NCI-H82 (cell line): Measurements from ENCODE around the gene IGF2BP1.

ENCODE experiments used
- DNase-seq: peaks from one replicate; lab custom pipeline; 2025; lab: John Stamatoyannopoulos, UW

IGF2BP1 gene

DNA sequence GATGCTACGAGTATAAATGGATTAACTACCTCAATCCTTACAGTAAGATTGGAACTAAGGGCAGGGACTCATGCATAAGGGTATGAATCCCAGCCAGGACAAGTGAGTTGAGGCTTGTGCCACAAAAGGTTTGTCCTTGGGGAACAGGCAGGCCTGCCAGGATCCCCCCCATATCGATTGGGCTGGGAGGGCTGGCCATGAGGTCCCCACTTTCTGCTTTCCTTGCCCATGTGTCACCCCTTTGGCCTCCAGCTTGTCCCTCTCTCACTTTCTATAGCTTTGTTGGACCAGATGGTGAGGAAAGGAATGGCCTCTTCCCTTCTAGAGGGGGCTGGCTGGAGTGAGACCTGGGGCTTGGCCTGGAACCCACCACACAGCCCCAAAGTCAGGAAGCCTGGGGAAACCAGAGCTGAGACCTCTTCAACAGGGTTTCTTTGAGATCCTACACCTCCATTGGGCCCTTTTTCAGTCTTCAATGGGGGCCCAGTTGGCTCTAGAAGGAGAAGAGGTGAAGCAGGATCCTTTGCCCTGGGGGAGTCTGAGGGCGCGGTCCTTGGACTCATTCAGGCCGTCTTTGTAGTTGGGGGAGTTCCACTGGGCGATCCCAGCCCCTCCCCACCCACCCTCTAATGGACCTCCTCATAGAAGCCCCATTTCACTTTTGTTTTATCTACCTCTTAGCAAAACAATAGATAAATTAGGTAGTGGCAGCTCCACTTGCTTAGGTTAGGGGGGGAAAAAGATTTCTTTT is 57.3 kb downstream of the IGF2BP1 start:
- peak; percentile 58 for DNase-seq

DNA sequence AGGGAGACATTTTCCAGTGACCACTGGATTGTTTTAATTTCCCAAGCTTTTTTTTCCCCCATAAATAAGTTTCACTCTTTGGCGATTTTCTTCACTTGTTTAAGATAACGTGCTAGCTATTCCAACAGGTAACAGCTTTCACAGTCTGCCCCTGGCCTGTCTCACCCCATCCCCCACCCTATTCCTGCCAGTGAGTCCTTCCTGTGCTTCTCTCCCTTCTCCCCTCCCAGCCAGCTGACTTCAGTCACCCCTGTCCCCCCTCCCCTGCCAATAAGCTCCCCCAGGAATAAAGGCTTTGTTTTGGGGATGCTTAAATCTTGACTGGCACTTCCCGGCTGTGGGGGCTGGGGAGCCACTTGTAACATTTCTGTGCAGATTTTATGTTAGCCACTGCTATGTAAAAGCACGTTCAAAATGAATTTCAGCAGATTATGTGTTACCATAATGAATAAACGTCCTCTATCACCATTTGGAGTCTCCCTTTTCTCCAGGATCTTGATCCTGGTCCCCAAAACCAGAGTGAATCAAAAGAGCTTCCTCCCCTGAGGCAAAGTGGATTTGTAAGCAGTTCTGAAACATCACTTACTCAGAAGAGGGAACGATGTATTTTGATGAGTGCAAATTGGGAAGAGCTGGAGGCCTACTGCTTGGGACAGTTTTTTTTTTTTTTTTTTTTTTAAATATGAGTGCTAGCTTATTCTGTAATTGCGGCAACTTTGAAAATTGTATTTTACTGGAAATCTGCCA is 58.2 kb downstream of the IGF2BP1 start:
- peak; percentile 34 for DNase-seq

DNA sequence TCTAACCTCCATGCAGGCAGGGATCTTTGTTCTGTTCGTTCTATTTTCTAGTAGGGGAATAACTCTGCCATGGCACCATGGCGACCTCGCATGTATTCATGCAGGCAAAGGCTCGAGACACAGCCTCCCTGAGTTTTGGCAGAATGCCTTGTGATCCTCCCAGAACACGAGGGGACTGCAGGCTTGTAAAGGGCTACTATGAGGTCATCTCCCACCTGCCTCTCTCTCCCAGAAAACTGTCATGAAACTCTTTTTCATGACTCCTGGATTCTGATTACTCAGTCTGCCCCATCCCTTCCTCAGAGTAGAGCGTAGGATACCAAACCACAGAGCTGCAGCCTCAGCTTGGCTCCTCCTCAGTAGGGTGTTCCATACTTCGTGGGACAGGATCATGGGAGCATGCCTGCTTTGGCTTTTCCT is 64.3 kb downstream of the IGF2BP1 start:
- no peak for DNase-seq

DNA sequence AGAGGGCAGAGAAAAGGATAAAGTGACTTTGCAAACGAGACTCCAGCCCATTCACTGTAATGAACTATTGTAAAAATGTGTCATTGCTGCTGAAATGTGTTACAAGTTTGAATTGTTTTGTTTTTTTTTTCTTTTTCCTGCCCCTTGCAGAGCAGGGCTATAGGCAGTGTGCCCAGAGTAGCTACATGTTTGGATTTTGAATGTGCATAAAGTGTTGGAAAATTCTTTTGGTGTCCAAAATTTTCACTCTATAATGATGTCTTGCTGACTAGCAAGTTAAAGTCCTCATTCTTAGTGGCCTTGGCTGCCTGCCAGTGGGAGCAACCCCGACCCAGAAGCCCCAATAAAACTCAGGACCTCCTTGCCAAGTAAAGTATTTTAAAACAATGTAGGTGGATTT is 66.5 kb downstream of the IGF2BP1 start:
- no peak for DNase-seq

DNA sequence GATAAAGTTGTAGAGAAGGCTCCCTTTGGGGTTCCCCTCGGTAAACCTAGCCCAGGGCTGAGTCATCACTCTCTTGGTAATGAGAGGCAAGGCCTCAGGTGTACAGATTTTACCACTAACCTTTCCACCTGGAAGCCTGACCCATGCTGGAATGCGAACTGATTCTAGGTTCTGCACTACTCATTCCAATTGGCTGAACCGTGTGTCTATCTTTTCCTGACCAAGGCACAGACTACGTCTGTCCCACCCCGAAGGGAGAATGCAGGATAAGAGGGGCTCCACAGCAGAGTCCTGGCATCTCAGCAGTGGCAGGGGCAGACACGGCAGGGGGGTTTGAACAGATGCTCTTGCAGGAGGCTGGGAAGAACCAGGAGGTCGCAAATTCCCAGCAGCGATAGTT is 70.0 kb downstream of the IGF2BP1 start:
- peak; percentile 33 for DNase-seq

DNA sequence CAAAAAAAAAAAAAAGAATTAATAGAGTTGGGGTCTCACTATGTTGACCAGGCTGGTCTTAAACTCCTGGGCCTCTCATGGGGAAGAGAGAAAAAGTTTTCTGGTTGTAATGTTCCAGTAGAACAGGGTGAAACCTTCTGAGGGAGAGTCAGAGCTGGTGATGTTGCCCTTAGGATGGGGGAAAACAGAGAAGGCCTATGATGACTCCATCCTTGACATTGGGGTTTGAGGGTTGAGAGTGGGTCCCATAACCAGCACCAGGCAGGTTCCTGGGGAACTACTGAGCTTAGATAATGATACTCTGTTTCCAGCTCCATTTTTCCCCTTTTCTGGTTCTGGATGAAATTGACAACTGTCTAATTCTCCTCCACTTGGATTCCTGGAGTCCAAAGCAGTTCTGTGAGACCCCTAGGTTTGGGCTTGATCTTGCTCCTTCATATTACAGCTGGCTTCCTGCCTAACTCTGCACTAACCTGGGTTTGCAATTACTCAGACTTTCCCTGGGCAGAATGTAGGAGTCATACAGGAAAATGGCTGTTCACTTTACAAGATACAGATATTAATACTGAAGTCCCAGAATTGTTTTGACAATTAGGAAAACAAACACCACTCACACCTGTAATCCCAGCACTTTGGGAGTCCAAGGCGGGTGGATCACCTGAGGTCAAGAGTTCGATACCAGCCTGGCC is 72.5 kb downstream of the IGF2BP1 start:
- no peak for DNase-seq

DNA sequence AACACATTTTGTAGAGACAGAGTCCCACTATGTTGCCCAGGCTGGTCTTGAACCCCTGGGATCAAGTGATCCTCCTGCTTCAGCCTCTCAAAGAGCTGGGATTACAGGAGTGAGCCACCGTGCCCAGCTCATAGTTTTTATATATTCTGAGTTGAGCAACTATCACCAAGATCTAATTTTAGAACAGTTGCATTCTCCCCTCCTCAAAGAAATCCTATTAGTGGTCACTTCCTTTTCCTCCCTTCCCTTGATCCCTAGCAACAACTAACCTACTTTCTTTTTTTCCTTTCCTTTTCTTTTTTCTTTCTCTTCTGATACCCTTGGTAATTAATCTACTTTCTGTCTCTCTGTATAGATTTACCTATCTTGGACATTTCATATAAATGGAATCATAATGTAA is 73.9 kb downstream of the IGF2BP1 start:
- DNase-seq = peak; percentile 35

DNA sequence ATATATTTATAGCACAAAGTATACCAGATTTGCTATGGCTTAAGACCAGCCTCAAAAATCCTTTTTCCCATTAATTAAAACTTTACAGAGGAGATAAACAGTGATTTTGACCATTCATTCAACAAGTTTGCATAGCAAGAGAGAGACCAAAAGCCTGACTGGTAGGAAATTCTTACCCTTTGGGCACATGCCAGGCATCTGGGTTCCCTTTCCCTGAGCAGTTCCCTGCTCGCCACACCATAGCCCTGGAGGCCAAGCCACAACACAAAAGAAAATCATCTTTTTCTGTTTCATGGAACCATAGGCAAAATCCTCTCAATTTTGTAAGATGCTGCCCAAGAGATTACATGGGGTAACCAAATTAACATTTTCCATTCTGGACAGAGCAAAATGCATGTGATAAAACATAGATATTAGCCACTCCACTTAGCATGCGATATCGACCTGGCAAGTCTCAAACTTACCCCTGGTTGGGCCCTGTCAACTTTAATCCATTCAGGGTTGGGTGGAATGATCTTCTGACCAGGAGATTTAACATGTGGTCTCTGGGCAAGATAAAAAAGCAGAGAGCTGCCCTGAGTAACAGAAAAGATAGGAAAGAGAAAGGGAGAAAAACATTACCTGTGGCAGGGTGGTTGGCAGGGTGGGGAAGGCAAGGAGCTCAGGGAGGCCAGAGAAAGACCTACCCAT is 77.8 kb downstream of the IGF2BP1 start:
- no peak for DNase-seq

DNA sequence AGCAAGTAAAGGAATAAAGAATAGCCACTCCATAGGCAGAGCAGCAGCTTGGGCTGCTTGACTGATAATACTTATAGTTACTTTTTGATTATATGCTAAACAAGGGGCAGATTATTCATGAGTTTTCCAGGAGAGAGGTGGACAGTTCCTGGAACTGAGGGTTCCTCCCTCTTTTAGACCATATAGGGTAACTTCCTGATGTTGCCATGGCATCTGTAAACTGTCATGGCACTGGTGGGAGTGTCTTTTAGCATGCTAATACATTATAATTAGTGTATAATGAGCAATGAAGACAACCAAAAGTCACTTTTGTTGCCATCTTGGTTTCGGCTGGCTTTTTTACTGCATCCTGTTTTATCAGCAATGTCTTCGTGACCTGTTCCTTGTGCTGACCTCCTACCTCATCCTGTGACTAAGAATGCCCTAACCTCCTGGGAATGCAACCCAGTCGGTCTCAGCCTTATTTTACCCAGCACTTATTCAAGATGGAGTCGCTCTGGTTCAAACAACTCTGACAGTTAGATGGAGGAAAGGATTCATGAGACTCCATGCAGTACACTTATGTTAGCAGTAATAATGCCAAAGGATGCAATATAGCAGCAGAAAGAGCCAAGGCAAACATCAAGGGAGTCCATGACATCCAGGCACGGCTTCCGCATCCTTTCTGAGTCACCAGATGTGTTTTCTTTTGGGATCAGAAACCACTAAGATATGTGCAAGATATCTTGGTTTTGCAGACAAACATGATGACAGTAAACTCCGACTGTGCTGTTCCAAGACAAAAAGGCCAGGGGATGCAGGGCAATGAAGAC is 79.6 kb downstream of the IGF2BP1 start:
- DNase-seq = no peak

DNA sequence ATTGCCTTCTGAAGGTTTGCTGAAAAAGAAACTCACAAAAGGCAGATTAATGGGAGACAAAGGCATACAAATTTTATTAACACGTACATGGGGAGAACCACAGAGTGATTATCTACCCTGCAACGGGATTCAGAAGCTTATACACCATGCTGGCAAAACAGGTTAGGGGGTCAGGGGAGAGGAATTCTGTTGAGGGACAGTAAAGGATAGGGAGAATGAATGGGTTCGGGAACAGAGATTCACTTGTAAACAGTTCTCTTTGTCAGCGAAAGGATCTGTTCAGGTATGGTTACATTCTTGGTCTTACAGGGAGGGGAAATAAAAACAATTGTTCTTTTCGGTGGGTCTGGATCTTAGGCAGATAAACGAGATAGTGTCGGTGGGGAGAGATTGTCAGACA is 81.1 kb downstream of the IGF2BP1 start:
- DNase-seq = no peak

DNA sequence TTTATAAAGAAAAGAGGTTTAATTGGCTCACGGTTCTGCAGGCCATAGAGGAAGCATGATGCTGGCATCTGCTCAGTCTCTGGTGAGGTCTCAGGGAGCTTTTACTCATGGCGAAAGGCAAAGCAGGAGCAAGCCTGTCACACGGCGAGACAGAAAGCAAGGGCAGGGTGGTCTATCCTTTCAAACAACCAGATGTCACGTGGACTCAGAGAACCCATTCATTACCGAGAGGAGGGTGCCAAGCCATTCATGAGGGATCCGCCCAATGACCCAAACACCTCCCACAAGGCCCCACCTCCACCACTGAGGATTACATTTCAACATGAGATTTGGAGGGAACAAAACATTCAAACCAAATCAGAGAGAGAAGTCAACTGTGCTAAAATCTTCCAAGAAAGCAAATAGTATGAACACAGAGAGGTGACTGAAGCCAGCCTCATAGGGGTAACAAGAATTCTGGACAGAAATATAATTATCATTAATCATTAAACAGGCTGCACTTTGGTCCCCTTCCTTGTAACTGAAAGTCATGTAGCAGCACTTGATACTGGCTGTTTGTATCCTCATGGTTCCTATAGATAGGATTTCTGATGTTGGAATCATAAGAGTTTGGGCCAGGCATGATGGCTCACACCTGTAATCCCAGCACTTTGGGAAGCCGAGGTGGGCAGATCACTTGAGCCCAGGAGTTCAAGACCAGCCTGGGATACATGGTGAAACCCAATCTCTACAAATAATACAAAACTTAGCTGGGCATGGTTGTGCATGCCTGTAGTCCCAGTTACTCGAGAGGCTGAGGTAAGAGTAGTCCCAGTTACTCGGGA is 82.9 kb downstream of the IGF2BP1 start:
- DNase-seq = no peak

DNA sequence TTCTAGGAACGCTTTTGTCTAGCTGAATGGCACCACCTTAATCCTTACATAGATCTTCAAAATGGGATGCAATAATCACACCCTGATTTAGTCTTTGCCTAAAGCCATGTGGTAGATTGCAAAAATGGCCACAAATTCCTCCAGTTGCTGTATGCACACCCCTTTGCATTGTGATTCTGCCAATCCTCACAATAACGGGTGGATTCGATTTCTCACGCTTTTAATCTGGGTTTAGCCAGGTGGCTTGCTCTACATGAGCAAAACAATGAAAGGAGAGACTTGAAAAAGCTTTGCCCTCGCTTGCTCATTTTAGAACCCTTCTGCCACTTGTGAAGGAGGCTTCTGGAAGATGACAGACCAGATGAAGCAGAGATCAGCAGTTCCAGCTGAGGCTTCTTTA is 85.0 kb downstream of the IGF2BP1 start:
- DNase-seq = peak; percentile 50

DNA sequence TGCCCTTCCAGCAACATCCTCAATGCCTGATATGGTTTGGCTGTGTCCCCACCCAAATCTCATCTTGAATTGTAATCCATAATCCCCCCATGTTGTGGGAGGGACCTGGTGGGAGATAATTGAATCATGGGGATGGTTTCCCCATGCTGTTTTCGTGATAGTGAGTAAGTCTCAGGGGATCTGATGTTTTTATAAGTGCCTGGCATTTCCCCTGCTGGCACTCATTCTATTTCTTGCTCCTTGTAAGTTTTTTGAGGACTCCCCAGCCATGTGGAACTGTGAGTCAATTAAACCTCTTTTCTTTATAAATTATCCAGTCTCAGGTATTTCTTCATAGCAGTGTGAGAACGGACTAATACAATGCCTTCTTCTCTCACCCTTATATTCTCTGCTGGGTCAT is 87.9 kb downstream of the IGF2BP1 start:
- peak; percentile 46 for DNase-seq

DNA sequence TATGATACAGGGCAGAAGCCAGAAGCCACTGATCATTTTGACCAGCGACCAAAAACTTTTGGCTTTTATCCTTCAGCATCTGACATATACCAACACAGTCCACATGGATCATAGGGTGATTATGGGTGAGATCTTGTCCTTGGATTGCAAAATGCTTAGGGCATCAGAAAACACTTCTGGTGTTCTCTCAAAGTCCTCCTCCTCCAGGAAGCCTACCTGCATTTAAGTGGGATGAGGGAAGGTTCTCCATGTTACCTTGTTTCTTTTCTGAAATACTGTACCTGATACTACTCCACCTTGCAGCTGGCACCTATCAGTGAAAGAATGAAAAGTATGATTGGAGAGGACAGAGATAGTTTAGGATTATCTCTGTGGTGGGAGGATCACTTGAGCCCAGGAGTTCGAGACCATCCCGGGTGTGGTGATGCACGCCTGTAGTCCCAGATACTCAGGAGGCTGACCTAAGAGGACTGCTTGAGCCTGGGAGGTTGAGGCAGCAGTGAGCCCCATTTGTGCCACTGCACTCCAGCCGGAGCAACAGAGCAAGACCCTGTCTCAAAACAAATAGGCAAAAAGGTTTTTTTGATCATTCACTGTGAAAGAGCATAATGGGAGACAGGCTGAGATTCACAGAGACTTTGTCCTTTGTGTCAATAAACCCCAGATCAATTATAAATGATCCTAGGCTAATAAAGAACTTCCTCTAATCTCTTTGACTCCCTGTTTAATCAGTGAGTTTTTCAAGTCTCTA is 88.6 kb downstream of the IGF2BP1 start:
- DNase-seq = no peak

DNA sequence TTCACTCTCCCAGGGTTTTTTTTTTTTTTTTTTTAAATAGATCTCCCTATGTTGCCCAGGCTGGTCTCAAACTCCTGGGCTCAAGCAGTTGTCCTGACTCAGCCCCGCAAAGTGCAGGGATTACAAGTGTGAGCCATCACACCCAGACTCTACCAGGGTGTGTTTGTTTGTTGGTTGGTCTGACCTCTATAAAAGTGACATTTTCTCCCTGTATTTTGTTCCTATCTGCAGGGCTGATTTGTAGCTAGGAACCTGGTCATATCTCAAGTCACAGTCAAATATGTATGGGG is 89.1 kb downstream of the IGF2BP1 start:
- DNase-seq = no peak

DNA sequence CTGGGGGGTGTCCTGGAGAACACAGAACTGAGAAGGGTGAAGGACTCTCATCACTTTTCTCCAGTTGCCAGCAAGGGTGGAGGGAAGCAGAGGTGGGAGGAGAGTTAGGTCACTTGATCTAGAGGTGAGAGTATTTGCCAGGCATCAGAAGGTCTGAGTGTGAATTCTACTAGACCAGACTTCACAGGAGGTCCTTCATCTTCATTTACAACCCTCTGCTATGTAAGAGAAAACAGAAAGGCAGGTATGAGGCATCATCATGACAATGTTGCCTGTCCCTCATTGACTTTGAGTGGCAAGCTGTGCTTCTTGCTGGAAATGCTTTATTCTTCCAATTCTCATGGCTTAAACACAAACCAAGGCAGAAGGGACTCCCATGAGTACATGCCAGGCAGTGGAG is 89.5 kb downstream of the IGF2BP1 start:
- DNase-seq = no peak

DNA sequence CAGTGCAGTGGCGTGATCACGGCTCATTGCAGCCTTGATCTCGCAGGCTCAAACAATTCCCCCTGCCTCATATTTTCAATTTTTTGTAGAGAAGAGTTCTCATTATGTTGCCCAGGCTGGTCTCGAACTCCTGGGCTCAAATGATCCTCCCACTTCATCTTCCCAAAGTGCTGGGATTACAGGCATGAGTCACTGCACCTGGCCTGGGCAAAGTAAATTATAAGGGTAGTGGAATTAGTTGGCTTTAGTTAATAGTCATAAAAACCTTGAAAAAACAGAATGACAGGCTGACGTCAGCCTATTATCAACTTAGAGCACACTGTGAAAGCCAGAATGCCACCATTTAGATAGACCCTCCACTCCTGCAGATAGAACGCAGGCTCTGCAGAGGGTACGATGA is 91.9 kb downstream of the IGF2BP1 start:
- no peak for DNase-seq

DNA sequence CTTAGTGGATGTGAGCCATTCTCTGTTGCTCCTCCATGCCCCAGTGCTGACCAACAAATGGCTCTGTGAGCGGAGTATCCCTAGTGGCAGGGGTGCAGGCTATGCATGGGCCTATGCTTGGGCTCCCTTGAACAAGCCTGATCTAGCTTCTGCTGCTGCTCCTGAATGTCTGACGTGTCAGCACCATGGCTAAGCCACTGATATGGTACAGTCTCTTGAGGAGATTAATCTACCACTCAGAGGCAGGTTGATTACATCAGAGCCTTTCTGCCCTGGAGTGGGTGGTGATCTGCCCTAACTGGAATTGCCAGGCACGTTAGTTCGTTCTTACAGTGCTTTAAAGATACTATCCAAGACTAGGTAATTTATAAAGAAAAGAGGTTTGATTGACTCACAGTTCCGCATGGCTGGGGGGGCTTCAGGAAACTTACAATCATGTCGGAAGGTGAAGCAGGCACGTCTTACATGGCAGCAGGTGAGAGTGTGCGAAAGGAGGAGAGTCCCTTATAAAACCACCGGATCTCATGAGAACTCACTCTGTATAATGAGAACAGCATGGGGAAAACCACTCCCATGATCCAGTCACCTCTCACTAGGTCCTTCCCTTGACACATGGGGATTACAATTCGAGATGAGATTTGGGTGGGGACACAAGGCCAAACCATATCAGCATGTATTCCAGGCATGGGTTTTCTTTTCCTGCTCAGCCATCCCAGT is 93.9 kb downstream of the IGF2BP1 start:
- peak; percentile 43 for DNase-seq

DNA sequence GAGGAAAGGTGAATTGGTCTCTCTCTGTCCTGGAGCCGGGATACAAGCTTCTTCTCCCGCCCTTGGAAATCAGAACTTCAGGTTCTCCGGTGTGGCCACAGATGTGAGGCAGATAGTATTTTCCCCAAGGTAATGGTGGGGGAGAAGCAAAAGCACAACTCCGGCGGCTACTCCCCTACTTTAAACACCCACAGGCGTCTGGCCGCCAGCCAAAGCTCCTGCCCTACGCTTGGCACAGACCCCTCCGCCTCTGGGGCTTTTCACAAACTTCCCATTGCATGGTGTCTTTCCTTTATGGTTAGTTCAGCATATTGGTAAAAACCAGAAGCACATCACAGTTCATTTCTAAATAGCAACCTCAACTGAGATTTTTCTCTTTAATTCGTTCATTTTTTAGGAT is 95.9 kb downstream of the IGF2BP1 start:
- no peak for DNase-seq

DNA sequence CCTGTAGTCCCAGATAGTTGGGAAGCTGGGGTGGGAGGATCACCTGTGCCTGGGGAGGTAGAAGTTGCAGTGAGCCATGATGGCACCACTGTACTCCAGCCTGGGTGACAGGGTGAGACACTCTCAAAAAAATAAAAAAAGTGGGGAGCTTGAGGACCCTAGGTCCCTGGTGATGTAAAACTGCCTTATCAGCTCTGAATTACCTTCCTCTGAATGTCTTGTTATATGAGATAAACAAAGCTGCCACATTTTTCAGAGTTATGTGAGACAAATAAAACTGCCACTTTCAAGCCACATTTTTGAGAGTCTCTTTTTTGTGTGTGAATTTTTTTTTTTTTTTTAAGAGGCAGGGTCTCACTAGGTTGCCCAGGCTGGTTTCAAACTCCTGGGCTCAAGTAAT is 103.4 kb downstream of the IGF2BP1 start:
- DNase-seq = no peak
